ENCODE data around the gene SFXN2.
A peak's percentile ranks its signal among the peaks of the same experiment; 100 is the strongest.

SFXN2 gene

DNA sequence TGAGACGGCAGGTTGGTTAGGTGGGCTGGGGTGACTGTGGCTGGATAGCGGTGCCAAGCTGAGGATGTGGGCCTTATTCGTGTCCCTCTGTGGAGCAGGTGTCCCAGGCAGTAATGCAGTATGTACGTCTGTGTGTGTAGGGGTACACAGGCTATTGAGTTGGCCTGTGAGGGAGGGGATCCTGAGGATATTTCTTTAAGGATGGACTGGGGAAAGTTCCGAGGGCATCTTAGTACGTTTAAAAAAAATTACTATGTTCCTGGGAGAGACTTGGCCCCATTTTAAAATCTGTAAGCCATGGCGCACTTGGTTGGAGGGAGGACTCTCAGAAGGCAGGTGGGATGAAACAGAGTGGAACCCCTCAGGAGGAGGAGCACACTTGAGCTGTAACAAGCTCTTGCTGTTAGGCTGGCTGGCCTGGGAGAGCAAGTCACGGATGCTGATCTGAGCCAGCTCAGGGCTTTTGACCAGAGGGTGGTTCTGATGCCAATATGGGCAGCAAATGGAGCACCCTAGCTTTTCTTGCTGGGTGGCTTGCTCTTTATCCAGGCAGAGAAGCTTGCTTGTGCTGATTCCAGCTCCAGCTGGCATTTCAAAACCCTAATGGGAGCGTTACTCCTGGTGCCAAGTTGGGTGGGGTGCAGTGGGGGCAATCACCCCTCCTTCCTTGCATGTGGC is 30.1 kb downstream of the SFXN2 start:
- CTCF ChIA-PET = interaction anchor here (0.6 kb wide), 2 partner anchors 65 to 67 kb away, joined by 4 to 5 read pairs; no protein-coding TSS in a partner anchor
- no peak for DNase-seq (ENCODE audit: low spot score)
- TF ChIP-seq, protein P1, sequence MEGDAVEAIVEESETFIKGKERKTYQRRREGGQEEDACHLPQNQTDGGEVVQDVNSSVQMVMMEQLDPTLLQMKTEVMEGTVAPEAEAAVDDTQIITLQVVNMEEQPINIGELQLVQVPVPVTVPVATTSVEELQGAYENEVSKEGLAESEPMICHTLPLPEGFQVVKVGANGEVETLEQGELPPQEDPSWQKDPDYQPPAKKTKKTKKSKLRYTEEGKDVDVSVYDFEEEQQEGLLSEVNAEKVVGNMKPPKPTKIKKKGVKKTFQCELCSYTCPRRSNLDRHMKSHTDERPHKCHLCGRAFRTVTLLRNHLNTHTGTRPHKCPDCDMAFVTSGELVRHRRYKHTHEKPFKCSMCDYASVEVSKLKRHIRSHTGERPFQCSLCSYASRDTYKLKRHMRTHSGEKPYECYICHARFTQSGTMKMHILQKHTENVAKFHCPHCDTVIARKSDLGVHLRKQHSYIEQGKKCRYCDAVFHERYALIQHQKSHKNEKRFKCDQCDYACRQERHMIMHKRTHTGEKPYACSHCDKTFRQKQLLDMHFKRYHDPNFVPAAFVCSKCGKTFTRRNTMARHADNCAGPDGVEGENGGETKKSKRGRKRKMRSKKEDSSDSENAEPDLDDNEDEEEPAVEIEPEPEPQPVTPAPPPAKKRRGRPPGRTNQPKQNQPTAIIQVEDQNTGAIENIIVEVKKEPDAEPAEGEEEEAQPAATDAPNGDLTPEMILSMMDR (conservative IDR thresholded peaks at IDR 0.05; ENCODE audit: low read depth) = no peak
- peak overlapping the region; percentile 79 for H3K27ac ChIP-seq
- POLR2A ChIA-PET (ENCODE audit: low non-redundant PET) = interaction anchor here (1.2 kb wide), 1 partner anchor 32 kb away, joined by 3 read pairs; no protein-coding TSS in a partner anchor

DNA sequence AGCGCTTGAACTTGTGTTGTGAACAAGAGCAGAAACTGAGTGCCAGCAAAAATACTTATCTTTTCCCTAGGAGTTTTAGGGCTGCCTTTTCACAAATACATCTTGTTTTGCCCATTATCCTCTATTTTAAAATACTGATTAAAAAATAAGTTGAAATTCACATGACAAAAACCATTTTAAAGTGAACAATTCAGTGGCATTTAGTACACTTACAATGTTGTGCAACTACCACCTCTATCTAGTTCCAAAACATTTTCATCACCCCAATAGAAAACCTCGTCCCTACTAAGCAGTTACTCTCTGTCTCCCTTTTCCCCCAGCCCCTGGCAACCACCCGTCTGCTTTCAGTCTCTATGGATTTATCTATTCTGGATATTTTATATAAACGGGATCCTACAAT is 30.7 kb downstream of the SFXN2 start:
- CTCF ChIA-PET = interaction anchor here (0.6 kb wide), 2 partner anchors 65 to 68 kb away, joined by 4 to 5 read pairs; no protein-coding TSS in a partner anchor
- POLR2A ChIA-PET (ENCODE audit: low non-redundant PET) = interaction anchor here (0.6 kb wide), 1 partner anchor 27 kb away, joined by 4 read pairs; no protein-coding TSS in a partner anchor
- no peak for DNase-seq (ENCODE audit: low spot score)
- H3K27ac ChIP-seq = peak overlapping the region; percentile 79
- TF ChIP-seq, protein P1 (conservative IDR thresholded peaks at IDR 0.05; ENCODE audit: low read depth) = no peak

GRCh38 chr10:102752266-102752930 is 38.0 kb downstream of the SFXN2 start:
- ChIA-PET POLR2A (ENCODE audit: low non-redundant PET) (interaction anchor here (0.5 kb wide), 1 partner anchor 165 kb away, joined by 4 read pairs; the partner anchor contains the start of gene CNNM2), CTCF (interaction anchor here (0.6 to 2.1 kb wide), 6 partner anchors 13 to 149 kb away, joined by 3 to 15 read pairs (median 6); no protein-coding TSS in a partner anchor)
- no peak for DNase-seq (ENCODE audit: low spot score)
- TF ChIP-seq, protein P1 (conservative IDR thresholded peaks at IDR 0.05; ENCODE audit: low read depth) = no peak
- H3K27ac ChIP-seq = peak overlapping the region; percentile 68

- ChIA-PET CTCF (interaction anchor here (0.6 to 2.1 kb wide), 7 partner anchors 12 to 638 kb away, joined by 3 to 15 read pairs (median 4); partner anchors contain the start of gene ARL3), POLR2A (ENCODE audit: low non-redundant PET) (interaction anchor here (0.5 to 0.6 kb wide), 2 partner anchors 51 to 165 kb away, joined by 4 read pairs; partner anchors contain the start of gene CNNM2)
- TF ChIP-seq, protein P1 (conservative IDR thresholded peaks at IDR 0.05; ENCODE audit: low read depth) = peak; percentile 69
- H3K27ac ChIP-seq = peak overlapping the region; percentile 68
- no peak for DNase-seq (ENCODE audit: low spot score)
Observed at GRCh38 chr10:102752934-102753664, 38.7 kb downstream of the SFXN2 start.

GRCh38 chr10:102753718-102754117 is 39.3 kb downstream of the SFXN2 start:
- ChIA-PET CTCF (interaction anchor here (0.6 to 2.1 kb wide), 6 partner anchors 11 to 637 kb away, joined by 3 to 15 read pairs (median 4); partner anchors contain the start of gene ARL3), POLR2A (ENCODE audit: low non-redundant PET) (interaction anchor here (0.6 kb wide), 1 partner anchor 50 kb away, joined by 4 read pairs; no protein-coding TSS in a partner anchor)
- TF ChIP-seq, protein P1 (conservative IDR thresholded peaks at IDR 0.05; ENCODE audit: low read depth) = no peak
- DNase-seq (ENCODE audit: low spot score) = no peak
- H3K27ac ChIP-seq = no peak overlapping the region

DNA sequence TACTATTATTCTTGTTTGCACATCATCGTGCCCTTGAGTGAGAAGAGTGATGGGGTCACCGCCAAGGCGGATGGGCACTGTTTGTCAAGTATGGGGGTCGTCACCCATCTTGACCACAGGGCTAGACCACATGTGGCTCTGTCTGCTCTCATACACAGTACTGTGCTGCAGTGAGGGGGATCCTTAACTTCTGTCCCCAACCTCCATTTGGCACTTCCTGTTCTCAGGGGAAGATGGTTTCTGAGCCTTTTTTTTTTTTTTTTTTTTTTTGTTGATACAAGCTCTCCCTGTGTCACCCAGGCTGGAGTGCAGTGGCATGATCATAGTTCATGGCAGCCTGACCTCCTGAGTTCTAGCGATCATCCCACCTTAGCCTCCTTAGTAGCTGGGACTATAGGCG is 42.9 kb downstream of the SFXN2 start:
- ChIA-PET CTCF (no interaction called here), POLR2A (ENCODE audit: low non-redundant PET) (no interaction called here)
- peak overlapping the region; percentile 30; the same call in 1 of the 2 replicates for H3K27ac ChIP-seq
- TF ChIP-seq, protein P1 (conservative IDR thresholded peaks at IDR 0.05; ENCODE audit: low read depth) = no peak
- DNase-seq (ENCODE audit: low spot score) = no peak

Data from RWPE1 (cell line).